Stimulated activated CD4-positive, alpha-beta T cell treated with anti-CD3 and anti-CD28 coated beads, Interleukin-1b, Interleukin-23, amount 100 ng/mL, for 48 hours (primary cell): ENCODE measurements around the gene MORC3.
"Not testable (repeated sequence)": the region's sequence is repeated elsewhere in the genome, so short reads cannot be mapped to it uniquely, and the experiment has no call there.

Source experiments
- DNase-seq: peaks from one replicate; pipeline ENCODE4 v3.0.0-alpha.2; 2020

Gene MORC3

GRCh38 chr21:36323032-36323431 lies 3.0 kb downstream of the MORC3 start:
- DNase-seq, result no peak

GRCh38 chr21:36325373-36326010 lies 5.5 kb downstream of the MORC3 start:
- DNase-seq, result no peak

GRCh38 chr21:36330904-36331303 lies 10.9 kb downstream of the MORC3 start:
- DNase-seq, result peak; percentile 28

- no peak for DNase-seq
Measured at GRCh38 chr21:36337099-36337509, 17.1 kb downstream of the MORC3 start.

- DNase-seq, result no peak
Measured at GRCh38 chr21:36338975-36339374, 19.0 kb downstream of the MORC3 start.

- DNase-seq, result not testable (repeated sequence)
Measured at GRCh38 chr21:36342581-36342980, 22.6 kb downstream of the MORC3 start.

- no peak for DNase-seq
Measured at GRCh38 chr21:36344931-36345330, 24.9 kb downstream of the MORC3 start.

GRCh38 chr21:36347278-36347961 lies 27.4 kb downstream of the MORC3 start:
- no peak for DNase-seq

GRCh38 chr21:36347962-36348328 lies 27.9 kb downstream of the MORC3 start:
- DNase-seq, result no peak

GRCh38 chr21:36349315-36349714 lies 29.3 kb downstream of the MORC3 start:
- DNase-seq, result no peak

GRCh38 chr21:36350282-36350910 lies 30.4 kb downstream of the MORC3 start:
- no peak for DNase-seq

- DNase-seq, result no peak
Measured at GRCh38 chr21:36354918-36355680, 35.1 kb downstream of the MORC3 start.

- DNase-seq, result no peak
Measured at GRCh38 chr21:36355868-36356267, 35.9 kb downstream of the MORC3 start.

GRCh38 chr21:36359185-36359584 lies 39.2 kb downstream of the MORC3 start:
- DNase-seq, result no peak

- no peak for DNase-seq
Measured at GRCh38 chr21:36369064-36369685, 49.2 kb downstream of the MORC3 start.

- DNase-seq, result no peak
Measured at GRCh38 chr21:36375994-36376393, 56.0 kb downstream of the MORC3 start.

- no peak for DNase-seq
Measured at GRCh38 chr21:36377391-36377842, 57.4 kb downstream of the MORC3 start.

GRCh38 chr21:36379251-36379650 lies 59.3 kb downstream of the MORC3 start:
- DNase-seq, result no peak

- no peak for DNase-seq
Measured at GRCh38 chr21:36381841-36382589, 62.0 kb downstream of the MORC3 start.

- DNase-seq, result not testable (repeated sequence)
Measured at GRCh38 chr21:36382722-36383121, 62.7 kb downstream of the MORC3 start.

- DNase-seq, result no peak
Measured at GRCh38 chr21:36384885-36385232, 64.9 kb downstream of the MORC3 start.
